HT-29 (cell line): ENCODE data around the gene EHD4. TPM values are rescaled to one million over a fixed set of nuclear protein-coding genes. Genes with fewer than 3 reads are reported as not detected.

ENCODE experiments used
- DNase-seq: peaks from one replicate; pipeline ENCODE4 v3.0.0-alpha.2; 2015; ENCODE audit warnings: low spot score
- total RNA-seq: library from RNA; depleted of rRNA; stranded (reverse); fragments of >200 nt; shearing (Covaris generic); gene quantifications from 2 replicates; pipeline ENCODE4 v1.2.3, GENCODE V29; 2014

EHD4 gene
- total RNA-seq, 1 experiment from 2014 or later: 60.6 TPM

- DNase-seq: no peak
Observed at GRCh38 chr15:41861736-41862356, 110.5 kb downstream of the EHD4 start.

- no peak for DNase-seq
Observed at GRCh38 chr15:41860049-41860828, 112.1 kb downstream of the EHD4 start.

GRCh38 chr15:41858756-41859155 lies 113.6 kb downstream of the EHD4 start:
- no peak for DNase-seq

- DNase-seq: no peak
Observed at GRCh38 chr15:41857316-41857715, 115.0 kb downstream of the EHD4 start.

GRCh38 chr15:41856716-41857115 lies 115.6 kb downstream of the EHD4 start:
- no peak for DNase-seq

GRCh38 chr15:41856262-41856661 lies 116.1 kb downstream of the EHD4 start:
- no peak for DNase-seq

GRCh38 chr15:41855261-41855961 lies 116.9 kb downstream of the EHD4 start:
- no peak for DNase-seq

- no peak for DNase-seq
Observed at GRCh38 chr15:41854443-41854842, 117.9 kb downstream of the EHD4 start.

- DNase-seq: no peak
Observed at GRCh38 chr15:41853831-41854230, 118.5 kb downstream of the EHD4 start.

GRCh38 chr15:41852736-41853590 lies 119.4 kb downstream of the EHD4 start:
- no peak for DNase-seq

- no peak for DNase-seq
Observed at GRCh38 chr15:41851755-41852370, 120.5 kb downstream of the EHD4 start.

GRCh38 chr15:41851167-41851523 lies 121.2 kb downstream of the EHD4 start:
- no peak for DNase-seq

- no peak for DNase-seq
Observed at GRCh38 chr15:41850482-41851166, 121.7 kb downstream of the EHD4 start.

GRCh38 chr15:41849861-41850260 lies 122.5 kb downstream of the EHD4 start:
- DNase-seq: no peak

- no peak for DNase-seq
Observed at GRCh38 chr15:41849204-41849603, 123.2 kb downstream of the EHD4 start.

GRCh38 chr15:41848631-41849030 lies 123.7 kb downstream of the EHD4 start:
- DNase-seq: no peak

- DNase-seq: no peak
Observed at GRCh38 chr15:41847981-41848380, 124.4 kb downstream of the EHD4 start.

GRCh38 chr15:41847206-41847605 lies 125.2 kb downstream of the EHD4 start:
- DNase-seq: no peak
